Neuron (in vitro differentiated cells): ENCODE measurements around the gene NFAM1.

ENCODE experiments used
- H2AFZ ChIP-seq: one replicate; pipeline ENCODE4 v1.6.1; 2013; ENCODE audit warnings: low read depth, mild to moderate bottlenecking, inconsistent platforms, low read length, moderate library complexity
- H3K27me3 ChIP-seq: one replicate; pipeline ENCODE4 v1.6.1; 2013; ENCODE audit warnings: low read length; ENCODE audit not compliant: insufficient read depth
- H3K36me3 ChIP-seq: one replicate; pipeline ENCODE4 v1.6.1; 2013; ENCODE audit warnings: low read length; ENCODE audit not compliant: insufficient read depth
- H3K4me1 ChIP-seq: one replicate; pipeline ENCODE4 v1.6.1; 2013; ENCODE audit warnings: low read length; ENCODE audit not compliant: insufficient read depth
- H3K4me3 ChIP-seq: 2 replicates; pipeline ENCODE4 v1.5.1; 2013; ENCODE audit warnings: mild to moderate bottlenecking, low read length, moderate library complexity
- H3K9me3 ChIP-seq: one replicate; pipeline ENCODE4 v1.6.1; 2013; ENCODE audit warnings: low read length

The NFAM1 gene

GRCh38 chr22:42451499-42452145 lies 19.4 kb upstream of the NFAM1 start:
- Histone ChIP-seq H2AFZ (no peak overlapping the region), H3K4me3 (no peak overlapping the region), H3K27me3 (no peaks in the 10 kb centered on the region), H3K4me1 (no peaks in the 10 kb centered on the region), H3K9me3 (no peaks in the 10 kb centered on the region), H3K36me3 (no peaks in the 10 kb centered on the region)

- Histone ChIP-seq H3K9me3 (no peaks in the 10 kb centered on the region), H3K4me3 (no peak overlapping the region), H2AFZ (no peak overlapping the region), H3K4me1 (no peaks in the 10 kb centered on the region), H3K27me3 (no peaks in the 10 kb centered on the region), H3K36me3 (no peaks in the 10 kb centered on the region)
Observed at GRCh38 chr22:42450862-42451261, 18.7 kb upstream of the NFAM1 start.

GRCh38 chr22:42446151-42446550 lies 13.9 kb upstream of the NFAM1 start:
- peaks cover 12% of the 10 kb centered on the region for H3K4me1 ChIP-seq
- peaks cover 2% of the 10 kb centered on the region for H3K27me3 ChIP-seq
- no peak overlapping the region for H3K4me3 ChIP-seq
- no peak overlapping the region for H2AFZ ChIP-seq
- no peaks in the 10 kb centered on the region for H3K36me3 ChIP-seq
- H3K9me3 ChIP-seq = no peaks in the 10 kb centered on the region

- Histone ChIP-seq H3K4me1 (peaks cover 12% of the 10 kb centered on the region), H3K36me3 (no peaks in the 10 kb centered on the region), H3K27me3 (peaks cover 16% of the 10 kb centered on the region), H3K4me3 (peak overlapping the region; percentile 34), H3K9me3 (no peaks in the 10 kb centered on the region), H2AFZ (peak overlapping the region; percentile 20)
Observed at GRCh38 chr22:42444077-42444904, 12.1 kb upstream of the NFAM1 start.

- Histone ChIP-seq H3K27me3 (peaks cover 17% of the 10 kb centered on the region), H3K36me3 (no peaks in the 10 kb centered on the region), H3K4me1 (peaks cover 12% of the 10 kb centered on the region), H2AFZ (peak overlapping the region; percentile 20), H3K9me3 (no peaks in the 10 kb centered on the region), H3K4me3 (peak overlapping the region; percentile 34)
Observed at GRCh38 chr22:42443240-42444076, 11.3 kb upstream of the NFAM1 start.

- no peak overlapping the region for H2AFZ ChIP-seq
- no peak overlapping the region for H3K4me3 ChIP-seq
- peaks cover 17% of the 10 kb centered on the region for H3K27me3 ChIP-seq
- peaks cover 16% of the 10 kb centered on the region for H3K4me1 ChIP-seq
- H3K9me3 ChIP-seq = no peaks in the 10 kb centered on the region
- no peaks in the 10 kb centered on the region for H3K36me3 ChIP-seq
Observed at GRCh38 chr22:42442748-42443147, 10.5 kb upstream of the NFAM1 start.

GRCh38 chr22:42440728-42441127 lies 8.5 kb upstream of the NFAM1 start:
- Histone ChIP-seq H3K4me1 (peaks cover 16% of the 10 kb centered on the region), H3K9me3 (no peaks in the 10 kb centered on the region), H3K27me3 (peaks cover 17% of the 10 kb centered on the region), H3K4me3 (no peak overlapping the region), H2AFZ (no peak overlapping the region), H3K36me3 (no peaks in the 10 kb centered on the region)

- H3K9me3 ChIP-seq = no peaks in the 10 kb centered on the region
- H3K4me1 ChIP-seq = peaks cover 15% of the 10 kb centered on the region
- H2AFZ ChIP-seq = no peak overlapping the region
- H3K36me3 ChIP-seq = no peaks in the 10 kb centered on the region
- H3K4me3 ChIP-seq = no peak overlapping the region
- H3K27me3 ChIP-seq = peaks cover 17% of the 10 kb centered on the region
Observed at GRCh38 chr22:42439821-42440674, 7.8 kb upstream of the NFAM1 start.

- no peak overlapping the region for H3K4me3 ChIP-seq
- peaks cover 19% of the 10 kb centered on the region for H3K27me3 ChIP-seq
- no peaks in the 10 kb centered on the region for H3K9me3 ChIP-seq
- H3K36me3 ChIP-seq = no peaks in the 10 kb centered on the region
- H3K4me1 ChIP-seq = peaks cover 9% of the 10 kb centered on the region
- H2AFZ ChIP-seq = no peak overlapping the region
Observed at GRCh38 chr22:42439021-42439567, 6.9 kb upstream of the NFAM1 start.

- Histone ChIP-seq H3K9me3 (no peaks in the 10 kb centered on the region), H3K4me1 (peaks cover 7% of the 10 kb centered on the region), H3K27me3 (peaks cover 28% of the 10 kb centered on the region), H3K4me3 (peak overlapping the region; percentile 31), H2AFZ (no peak overlapping the region), H3K36me3 (no peaks in the 10 kb centered on the region)
Observed at GRCh38 chr22:42438293-42438650, 6.1 kb upstream of the NFAM1 start.

- peaks cover 33% of the 10 kb centered on the region for H3K27me3 ChIP-seq
- H3K4me1 ChIP-seq = peaks cover 12% of the 10 kb centered on the region
- H2AFZ ChIP-seq = peak overlapping the region; percentile 11
- peak overlapping the region; percentile 31 for H3K4me3 ChIP-seq
- H3K36me3 ChIP-seq = no peaks in the 10 kb centered on the region
- H3K9me3 ChIP-seq = no peaks in the 10 kb centered on the region
Observed at GRCh38 chr22:42437488-42438292, 5.5 kb upstream of the NFAM1 start.

GRCh38 chr22:42436404-42436803 lies 4.2 kb upstream of the NFAM1 start:
- H2AFZ ChIP-seq = no peak overlapping the region
- no peak overlapping the region for H3K4me3 ChIP-seq
- peaks cover 25% of the 10 kb centered on the region for H3K4me1 ChIP-seq
- H3K36me3 ChIP-seq = no peaks in the 10 kb centered on the region
- H3K27me3 ChIP-seq = peaks cover 36% of the 10 kb centered on the region
- no peaks in the 10 kb centered on the region for H3K9me3 ChIP-seq
